Mesodermal cell (in vitro differentiated cells): ENCODE measurements around the gene GRIP1.

Experiments
- H3K27ac ChIP-seq: 2 replicates; pipeline ENCODE4 v1.7.0; 2013; ENCODE audit warnings: mild to moderate bottlenecking, low read depth, low read length, moderate library complexity; ENCODE audit not compliant: severe bottlenecking
- H3K36me3 ChIP-seq: 2 replicates; pipeline ENCODE4 v1.7.1; 2013; ENCODE audit warnings: mild to moderate bottlenecking, low read length, moderate library complexity; ENCODE audit not compliant: control insufficient read depth, insufficient read depth
- H3K4me1 ChIP-seq: one replicate; pipeline ENCODE4 v1.7.1; 2013; ENCODE audit warnings: mild to moderate bottlenecking, low read length; ENCODE audit not compliant: insufficient read depth, control insufficient read depth, poor library complexity, severe bottlenecking
- H3K4me3 ChIP-seq: 2 replicates; pipeline ENCODE4 v1.7.0; 2013; ENCODE audit warnings: low read length, control low read depth, mild to moderate bottlenecking; ENCODE audit not compliant: insufficient read depth, poor library complexity, severe bottlenecking; ENCODE audit errors: extremely low read depth
- H3K9me3 ChIP-seq: 2 replicates; pipeline ENCODE4 v1.7.1; 2013; ENCODE audit warnings: mild to moderate bottlenecking, low read length, moderate library complexity; ENCODE audit not compliant: control insufficient read depth
- WGBS, 2 experiments: methylation state at CpG; one replicate each; pipeline ENCODE4 v1.1.5; 2013; ENCODE audit warnings: missing lambda C conversion rate in 2 of 2; ENCODE audit not compliant: insufficient coverage in 2 of 2; 5-methylcytosine and 5-hydroxymethylcytosine counted together

GRIP1 gene

DNA sequence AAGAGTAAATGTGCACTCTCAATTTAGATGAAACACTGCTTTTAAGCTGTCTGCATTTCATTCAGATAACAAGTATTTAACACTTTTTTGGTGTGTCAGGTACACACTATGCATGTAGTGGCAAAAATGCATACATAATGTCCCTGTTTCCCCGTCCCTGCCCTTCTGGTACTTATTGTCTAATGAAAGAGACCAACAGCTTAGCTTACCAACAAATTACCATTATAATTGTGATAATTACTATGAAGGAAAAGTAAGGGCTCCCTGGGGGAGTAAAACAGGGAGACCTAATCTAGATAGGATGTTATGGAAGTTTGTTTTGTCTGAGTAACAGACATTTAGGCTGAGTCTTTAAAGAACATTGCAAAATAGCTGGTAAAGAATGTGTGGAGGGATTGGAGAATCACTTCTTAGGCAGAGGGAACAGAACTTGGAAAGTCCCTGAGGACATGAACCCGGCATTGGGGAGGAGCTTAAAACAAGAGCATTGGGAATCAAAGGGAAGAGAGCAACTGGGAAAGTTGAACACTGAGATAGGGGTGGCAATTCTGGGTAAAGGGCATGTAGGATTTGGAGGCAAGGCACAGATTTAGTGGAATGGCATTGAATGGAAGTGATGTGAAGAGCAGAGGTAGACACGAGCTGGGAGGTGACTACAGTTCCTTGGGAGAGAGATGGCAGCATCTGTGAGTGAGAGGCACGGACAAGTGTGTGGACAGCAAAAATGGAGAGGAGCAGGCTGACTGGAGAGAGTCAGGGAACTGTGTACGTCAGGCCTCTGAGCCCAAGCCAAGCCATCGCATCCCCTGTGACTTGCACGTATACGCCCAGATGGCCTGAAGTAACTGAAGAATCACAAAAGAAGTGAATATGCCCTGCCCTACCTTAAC is 181.6 kb downstream of the GRIP1 start:
- H3K27ac ChIP-seq, result no peak overlapping the region
- H3K36me3 ChIP-seq, result no peaks in the 10 kb centered on the region
- WGBS, 2 experiments, result 36 to 45% methylated on average over 3 to 4 of the region's 8 CpGs
- no peaks in the 10 kb centered on the region for H3K4me1 ChIP-seq
- no peaks in the 10 kb centered on the region for H3K9me3 ChIP-seq
- H3K4me3 ChIP-seq, result no peak overlapping the region

DNA sequence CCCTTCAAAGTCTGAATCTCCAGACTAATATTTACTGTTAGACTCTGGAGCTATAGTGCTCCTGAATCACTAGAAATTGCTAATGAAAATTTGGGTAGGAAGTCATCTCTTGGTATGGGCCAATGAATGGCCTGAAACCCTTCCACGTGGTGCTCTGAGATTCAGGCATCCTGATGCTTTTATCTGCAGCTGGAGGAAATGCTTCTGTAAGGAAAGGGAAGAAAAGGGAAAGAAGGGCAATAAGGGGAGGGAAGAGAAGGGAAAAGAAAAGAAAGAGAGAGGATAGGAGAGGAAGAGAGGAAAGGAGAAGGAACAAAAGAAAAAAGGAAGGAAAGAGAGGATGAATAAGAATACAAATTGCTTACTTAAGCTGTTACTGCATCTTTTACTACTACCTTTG is 182.3 kb downstream of the GRIP1 start:
- Histone ChIP-seq H3K4me1 (no peaks in the 10 kb centered on the region), H3K27ac (no peak overlapping the region), H3K4me3 (no peak overlapping the region), H3K9me3 (no peaks in the 10 kb centered on the region), H3K36me3 (no peaks in the 10 kb centered on the region)
- 6 to 8% methylated on average over 1 of the region's 1 CpG for WGBS, 2 experiments

DNA sequence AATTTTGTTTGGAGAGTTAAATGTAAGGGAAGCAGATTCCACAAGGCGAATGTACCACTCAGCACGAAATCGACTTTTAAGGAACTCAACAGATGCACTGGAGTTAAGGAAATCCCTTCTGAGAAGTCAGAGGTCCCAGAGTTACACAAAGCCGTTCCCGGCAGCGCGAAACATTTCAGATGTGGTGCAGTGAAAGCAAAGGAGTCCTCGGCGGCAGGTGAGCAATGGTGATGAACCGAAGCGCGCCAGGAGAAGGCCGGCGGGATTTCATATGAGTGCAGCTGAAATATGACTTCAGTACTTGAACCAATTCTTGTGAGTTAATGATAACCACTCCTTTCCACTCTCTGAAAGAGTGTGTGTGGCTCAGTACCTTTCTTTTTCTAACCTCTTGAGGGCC is 183.2 kb downstream of the GRIP1 start:
- H3K36me3 ChIP-seq, result no peaks in the 10 kb centered on the region
- H3K27ac ChIP-seq, result no peak overlapping the region
- H3K9me3 ChIP-seq, result no peaks in the 10 kb centered on the region
- no peak overlapping the region for H3K4me3 ChIP-seq
- no peaks in the 10 kb centered on the region for H3K4me1 ChIP-seq
- 95 to 97% methylated on average over 14 of the region's 14 CpGs for WGBS, 2 experiments

DNA sequence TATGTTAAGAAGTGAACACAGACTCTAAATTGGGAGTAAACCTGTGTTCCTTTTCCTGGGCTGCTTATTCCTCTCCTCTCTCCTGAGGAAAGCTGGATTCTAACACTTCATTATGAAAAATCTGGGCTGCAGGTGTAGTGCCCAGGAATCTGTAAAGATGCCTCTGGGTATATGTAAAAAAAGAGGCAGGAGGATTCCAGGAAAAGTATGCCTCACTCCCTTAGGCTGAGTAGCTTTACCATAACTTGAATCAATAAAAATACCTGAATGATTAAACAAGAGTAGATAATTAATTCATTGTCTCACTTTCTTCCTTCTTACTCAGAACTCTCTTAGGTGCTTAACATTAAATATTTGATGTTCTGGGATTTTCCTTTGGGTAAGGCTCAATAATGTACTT is 185.1 kb downstream of the GRIP1 start:
- H3K4me1 ChIP-seq, result no peaks in the 10 kb centered on the region
- no peaks in the 10 kb centered on the region for H3K36me3 ChIP-seq
- no peaks in the 10 kb centered on the region for H3K9me3 ChIP-seq
- no peak overlapping the region for H3K4me3 ChIP-seq
- no peak overlapping the region for H3K27ac ChIP-seq

DNA sequence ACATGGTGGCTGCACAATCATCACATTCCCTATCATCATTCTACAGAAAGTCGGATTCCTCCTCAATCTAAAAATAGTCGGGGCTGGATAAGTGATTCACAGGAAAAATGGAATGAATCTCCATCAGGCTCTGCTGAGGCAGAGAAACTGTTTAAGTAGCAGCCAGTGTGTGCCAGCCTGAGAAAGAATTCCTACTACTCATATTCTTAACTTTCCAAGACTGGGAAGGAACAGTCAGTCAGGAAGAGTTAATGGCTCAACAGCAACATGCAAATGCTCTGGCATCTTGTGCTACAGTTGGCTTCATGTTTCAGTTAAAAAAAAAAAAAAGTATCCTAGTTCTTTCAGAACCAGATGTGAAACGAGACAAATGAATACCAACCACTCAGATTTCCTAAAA is 187.0 kb downstream of the GRIP1 start:
- no peak overlapping the region for H3K27ac ChIP-seq
- H3K4me3 ChIP-seq, result no peak overlapping the region
- H3K4me1 ChIP-seq, result no peaks in the 10 kb centered on the region
- WGBS, 2 experiments, result no CpG with 5 or more reads among the region's 3 CpGs
- no peaks in the 10 kb centered on the region for H3K9me3 ChIP-seq
- H3K36me3 ChIP-seq, result no peaks in the 10 kb centered on the region

DNA sequence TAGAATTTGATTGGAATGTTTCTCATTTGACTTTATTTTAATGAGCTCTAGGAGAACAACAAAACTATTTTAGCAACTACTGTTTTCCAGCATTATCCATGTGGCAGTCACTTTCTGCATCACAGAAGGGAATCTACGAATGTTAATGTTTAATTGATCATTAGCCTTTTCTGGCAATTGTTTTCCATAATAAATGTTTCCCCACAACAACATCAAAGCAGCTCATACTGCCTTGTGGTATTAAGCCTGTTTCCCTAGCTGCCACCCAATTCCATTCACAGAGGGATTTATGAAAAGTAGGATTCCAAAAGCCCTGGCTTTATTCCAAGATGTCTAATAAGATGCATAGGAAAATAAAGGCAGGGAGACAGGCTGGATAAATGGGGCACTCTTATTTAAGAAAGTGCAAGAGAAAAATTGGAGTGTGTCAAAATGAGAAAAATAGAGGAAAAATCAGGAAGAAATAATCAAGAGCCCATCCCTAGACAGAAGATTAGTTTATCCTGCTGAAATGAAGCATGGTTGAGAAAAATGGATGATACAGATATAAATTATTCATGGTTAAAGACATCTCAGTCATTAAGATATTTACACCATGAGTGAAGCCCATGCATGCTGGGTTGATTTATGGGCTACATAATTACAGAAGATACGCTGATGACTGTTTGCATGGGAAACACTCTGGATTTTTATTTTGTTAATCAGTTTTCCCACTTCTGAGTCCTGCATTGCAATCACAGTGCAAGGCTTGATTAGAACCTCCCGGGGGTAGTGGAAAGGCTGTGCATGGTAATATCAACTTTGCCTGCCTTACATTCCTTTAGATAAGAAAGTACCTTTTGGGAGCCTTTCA is 196.3 kb downstream of the GRIP1 start:
- H3K4me3 ChIP-seq, result no peak overlapping the region
- H3K4me1 ChIP-seq, result no peaks in the 10 kb centered on the region
- H3K27ac ChIP-seq, result no peak overlapping the region
- 93 to 100% methylated on average over 1 to 2 of the region's 3 CpGs for WGBS, 2 experiments
- no peaks in the 10 kb centered on the region for H3K9me3 ChIP-seq
- H3K36me3 ChIP-seq, result no peaks in the 10 kb centered on the region

DNA sequence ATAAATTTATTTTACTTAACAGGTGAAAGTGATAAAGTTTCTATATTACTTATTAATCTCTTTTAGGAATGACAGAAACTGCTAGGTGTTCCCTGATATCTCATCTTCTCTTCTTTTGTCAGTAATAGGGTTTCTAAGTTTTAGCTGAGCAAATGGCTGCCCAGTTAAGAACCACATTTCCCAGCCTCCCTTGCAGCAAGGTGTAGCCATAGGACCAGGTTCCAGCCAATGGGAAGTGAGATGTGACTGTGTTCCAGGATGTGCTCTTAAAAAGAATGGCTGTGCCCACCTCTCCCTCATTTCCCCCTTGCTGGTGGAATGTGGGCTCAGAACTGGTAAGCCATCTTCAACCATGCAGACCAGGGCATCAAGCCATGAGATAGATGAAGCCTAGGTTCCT is 210.9 kb downstream of the GRIP1 start:
- Histone ChIP-seq H3K36me3 (no peaks in the 10 kb centered on the region), H3K27ac (no peak overlapping the region), H3K4me3 (no peak overlapping the region), H3K9me3 (no peaks in the 10 kb centered on the region), H3K4me1 (no peaks in the 10 kb centered on the region)

DNA sequence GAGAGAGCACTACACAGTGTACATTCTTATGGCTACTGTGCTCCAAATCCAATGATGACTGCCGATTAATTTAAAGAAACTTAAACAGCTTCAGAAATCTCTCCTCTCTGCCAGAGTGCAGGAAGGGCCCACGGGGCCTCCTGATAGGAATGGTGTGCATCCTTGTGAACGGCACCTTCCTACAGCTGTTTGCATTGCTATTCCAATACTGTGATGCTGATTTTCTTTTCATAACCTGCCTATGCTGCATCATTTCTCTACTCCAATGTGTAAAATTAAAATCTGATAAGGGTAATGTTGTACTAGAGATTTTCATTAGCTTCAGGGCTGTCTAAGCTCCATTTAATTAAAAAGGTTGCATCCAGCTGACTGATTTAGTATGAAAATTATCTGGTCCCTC is 217.5 kb downstream of the GRIP1 start:
- Histone ChIP-seq H3K4me1 (no peaks in the 10 kb centered on the region), H3K27ac (no peak overlapping the region), H3K4me3 (no peak overlapping the region), H3K36me3 (no peaks in the 10 kb centered on the region), H3K9me3 (no peaks in the 10 kb centered on the region)
- WGBS, 2 experiments, result 100% methylated on average over 1 of the region's 3 CpGs

DNA sequence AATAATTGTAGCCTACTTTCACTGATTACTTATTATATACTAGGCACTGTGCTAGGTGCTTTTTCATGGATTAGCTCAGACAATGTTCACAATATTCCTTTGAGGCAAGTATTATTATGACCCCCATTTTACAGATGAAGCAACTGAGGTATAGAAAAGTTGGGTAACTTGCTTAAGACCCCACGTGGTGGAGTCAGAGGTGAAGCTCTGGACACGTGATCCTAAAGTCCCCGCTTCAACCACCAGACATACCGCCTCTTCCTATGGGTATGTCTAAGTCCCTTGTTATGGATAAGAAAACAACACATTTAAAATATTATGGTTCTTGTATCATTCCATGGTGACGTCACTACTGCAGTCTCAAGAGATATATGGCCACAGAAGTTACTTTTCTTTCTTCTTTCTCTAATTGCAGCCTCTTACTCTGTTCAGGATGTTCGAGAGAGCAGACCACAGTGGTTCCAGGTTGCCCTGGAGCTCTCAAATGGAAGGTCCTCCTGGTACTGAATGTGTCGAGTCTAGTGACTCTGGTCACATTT is 218.9 kb downstream of the GRIP1 start:
- no peaks in the 10 kb centered on the region for H3K36me3 ChIP-seq
- H3K27ac ChIP-seq, result no peak overlapping the region
- H3K9me3 ChIP-seq, result no peaks in the 10 kb centered on the region
- H3K4me3 ChIP-seq, result no peak overlapping the region
- H3K4me1 ChIP-seq, result no peaks in the 10 kb centered on the region
- WGBS, 2 experiments, result 92 to 97% methylated on average over 2 to 3 of the region's 7 CpGs

DNA sequence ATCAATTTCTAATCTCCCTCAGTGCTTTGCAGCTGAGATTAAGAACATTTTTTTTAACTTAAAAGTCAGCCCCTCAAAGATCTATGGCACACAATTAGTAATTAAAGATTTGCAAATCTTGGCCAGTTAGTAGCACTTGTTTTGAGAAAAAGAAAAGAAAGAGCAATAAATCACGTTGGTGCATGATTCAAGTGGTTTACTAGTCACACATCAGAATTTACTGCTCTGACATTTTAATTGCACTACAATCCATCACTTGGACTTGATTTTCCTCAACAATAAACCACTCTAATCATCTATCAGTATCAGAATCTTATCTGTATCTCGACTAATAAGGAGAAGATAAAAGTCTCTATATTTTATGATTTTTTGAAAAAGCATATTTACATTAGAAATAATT is 222.3 kb downstream of the GRIP1 start:
- no peak overlapping the region for H3K4me3 ChIP-seq
- no peaks in the 10 kb centered on the region for H3K36me3 ChIP-seq
- WGBS, 2 experiments, result no CpG with 5 or more reads among the region's 2 CpGs

DNA sequence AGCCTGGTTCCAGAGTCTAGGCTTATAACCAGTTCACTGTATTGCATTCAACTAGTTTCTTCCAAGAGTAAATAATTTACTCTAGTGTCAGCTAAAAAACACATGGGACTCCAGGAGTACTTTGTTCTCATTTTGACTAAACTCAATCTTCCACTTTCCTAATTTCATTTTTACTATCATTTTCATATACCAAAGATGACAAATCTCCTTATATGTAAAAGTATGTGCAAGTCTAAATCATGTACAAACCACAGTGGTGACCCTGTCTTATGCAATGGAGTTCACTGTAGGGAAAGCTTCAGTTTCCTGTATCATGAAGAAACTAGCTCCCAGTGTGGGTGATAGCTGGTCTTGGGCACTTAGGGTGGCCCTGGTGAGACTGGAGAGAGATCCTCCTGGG is 225.0 kb downstream of the GRIP1 start:
- no peaks in the 10 kb centered on the region for H3K4me1 ChIP-seq
- no peaks in the 10 kb centered on the region for H3K9me3 ChIP-seq
- no peak overlapping the region for H3K4me3 ChIP-seq
- no peaks in the 10 kb centered on the region for H3K36me3 ChIP-seq
- no peak overlapping the region for H3K27ac ChIP-seq

More for the DNA sequence above, 222.3 kb downstream of the GRIP1 start:
- Histone ChIP-seq H3K9me3 (no peaks in the 10 kb centered on the region), H3K27ac (no peak overlapping the region), H3K4me1 (no peaks in the 10 kb centered on the region)
